Measurements from ENCODE around the gene SNU13. TPM values are rescaled to one million over a fixed set of nuclear protein-coding genes. Genes with fewer than 3 reads are reported as not detected.
"Not testable (repeated sequence)": the region's sequence is repeated elsewhere in the genome, so short reads cannot be mapped to it uniquely, and the experiment has no call there.

The SNU13 gene
- total and polyA plus RNA-seq, 12 donors: 183 to 323 (median 197) TPM

DNA sequence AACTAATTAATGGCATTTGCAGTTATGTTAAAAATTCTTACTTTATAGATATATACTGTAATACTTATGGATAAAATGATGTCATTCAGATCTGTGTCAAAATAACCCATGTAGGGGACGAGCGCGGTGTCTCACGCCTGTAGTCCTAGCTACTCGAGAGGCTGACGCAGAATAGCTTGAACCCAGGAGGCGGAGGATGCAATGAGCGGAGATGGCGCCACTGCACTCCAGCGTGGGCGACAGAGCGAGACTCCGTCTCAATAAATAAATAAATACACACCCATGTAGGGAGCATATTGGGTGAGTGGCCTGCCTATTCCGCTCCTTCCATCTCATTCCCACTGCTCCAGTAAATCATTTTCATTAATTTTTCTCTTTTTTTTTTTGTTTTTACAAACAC is 7.1 kb downstream of the SNU13 start:
- peaks cover 0 to 16% (median 8%) of the 10 kb centered on the region in 9 donors for H3K4me1 ChIP-seq
- H3K4me3 ChIP-seq: peak overlapping the region; percentile 37 to 74 (median 67)
- ATAC-seq (peak in 7 of 8 donors; percentile 19 to 44 (median 31)), DNase-seq (no peak)
- WGBS, 2 donors: 55 to 61% methylated on average over 14 of the region's 14 CpGs
- TF ChIP-seq CTCF (IDR thresholded peaks at IDR 0.05): no peak
- H3K36me3 ChIP-seq: peaks cover 0 to 47% (median 22%) of the 10 kb centered on the region in 9 donors
- intact Hi-C loops (cut with DNase I): no loop called here
- H3K9me3 ChIP-seq: no peaks in the 10 kb centered on the region
- peak overlapping the region in 9 of 10 donors; percentile 73 to 94 (median 87) for H3K27ac ChIP-seq
- H3K27me3 ChIP-seq: no peaks in the 10 kb centered on the region

GRCh38 chr22:41676134-41676533 is 12.5 kb downstream of the SNU13 start:
- intact Hi-C loops (cut with DNase I): no loop called here
- Histone ChIP-seq H3K4me3 (no peak overlapping the region), H3K9me3 (no peaks in the 10 kb centered on the region), H3K27ac (peak overlapping the region in 6 of 10 donors; percentile 1 to 67 (median 36)), H3K27me3 (no peaks in the 10 kb centered on the region), H3K4me1 (peaks cover 0 to 28% (median 5%) of the 10 kb centered on the region in 9 donors), H3K36me3 (peaks cover 0 to 90% (median 31%) of the 10 kb centered on the region in 9 donors)
- ATAC-seq: peak; percentile 47 to 78 (median 64)
- WGBS, 2 donors: 67 to 76% methylated on average over 4 of the region's 4 CpGs
- no peak for DNase-seq
- no peak for TF ChIP-seq CTCF (IDR thresholded peaks at IDR 0.05)

- WGBS, 2 donors: 47 to 59% methylated on average over 12 of the region's 12 CpGs
- Histone ChIP-seq H3K27me3 (no peaks in the 10 kb centered on the region), H3K36me3 (peaks cover 0 to 78% (median 28%) of the 10 kb centered on the region in 9 donors), H3K4me3 (no peak overlapping the region), H3K4me1 (peaks cover 0 to 26% (median 5%) of the 10 kb centered on the region in 9 donors), H3K9me3 (no peaks in the 10 kb centered on the region), H3K27ac (peak overlapping the region in 3 of 10 donors; percentile 6 to 21 (median 13))
- intact Hi-C loops (cut with DNase I): no loop called here
- peak in 6 of 8 donors; percentile 5 to 34 (median 12) for ATAC-seq
- TF ChIP-seq CTCF (IDR thresholded peaks at IDR 0.05): no peak
- DNase-seq: no peak
Observed at GRCh38 chr22:41674846-41675340, 13.8 kb downstream of the SNU13 start.

GRCh38 chr22:41672780-41673509 is 15.7 kb downstream of the SNU13 start:
- Histone ChIP-seq H3K36me3 (peaks cover 0 to 58% (median 10%) of the 10 kb centered on the region in 9 donors), H3K9me3 (no peaks in the 10 kb centered on the region), H3K27me3 (no peaks in the 10 kb centered on the region), H3K4me3 (no peak overlapping the region), H3K4me1 (peaks cover 0 to 28% (median 5%) of the 10 kb centered on the region in 9 donors), H3K27ac (no peak overlapping the region)
- WGBS, 2 donors: 68 to 71% methylated on average over 6 of the region's 6 CpGs
- DNase-seq: no peak
- ATAC-seq: no peak
- intact Hi-C loops (cut with DNase I): no loop called here
- peak in 5 of 9 donors; percentile 20 to 46 (median 34) for TF ChIP-seq CTCF (IDR thresholded peaks at IDR 0.05)

DNA sequence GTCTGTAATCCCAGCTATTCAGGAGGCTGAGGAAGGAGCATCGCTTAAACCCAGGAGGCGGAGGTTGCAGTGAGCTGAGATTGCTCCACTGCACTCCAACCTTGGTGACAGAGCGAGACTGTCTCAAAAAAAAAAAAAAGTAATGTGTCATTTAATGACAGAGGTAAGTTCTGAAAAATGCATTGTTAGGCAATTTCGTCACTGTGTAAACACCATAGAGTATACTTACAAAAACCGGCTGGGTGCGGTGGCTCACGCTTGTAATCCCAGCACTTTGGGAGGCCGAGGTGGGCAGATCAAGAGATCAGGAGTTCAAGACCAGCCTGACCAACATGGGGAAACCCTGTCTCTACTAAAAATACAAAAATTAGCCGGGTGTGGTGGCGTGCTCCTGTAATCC is 16.6 kb downstream of the SNU13 start:
- DNase-seq; H3K4me3 ChIP-seq; intact Hi-C loops (cut with DNase I); ATAC-seq; H3K27ac ChIP-seq; H3K27me3 ChIP-seq; H3K9me3 ChIP-seq: not testable (repeated sequence)
- Histone ChIP-seq H3K4me1 (peaks cover 0 to 37% (median 7%) of the 10 kb centered on the region in 9 donors), H3K36me3 (peaks cover 0 to 50% (median 10%) of the 10 kb centered on the region in 9 donors)
- WGBS, 2 donors: 95 to 97% methylated on average over 10 of the region's 10 CpGs
